ENCODE results near the gene EMC7. TPM values are rescaled to one million over a fixed set of nuclear protein-coding genes. Genes with fewer than 3 reads are reported as not detected.
"Not testable (repeated sequence)": the region's sequence is repeated elsewhere in the genome, so short reads cannot be mapped to it uniquely, and the experiment has no call there.

Gene EMC7
- total RNA-seq, 1 experiment from 2014 or later = 39.3 TPM

DNA sequence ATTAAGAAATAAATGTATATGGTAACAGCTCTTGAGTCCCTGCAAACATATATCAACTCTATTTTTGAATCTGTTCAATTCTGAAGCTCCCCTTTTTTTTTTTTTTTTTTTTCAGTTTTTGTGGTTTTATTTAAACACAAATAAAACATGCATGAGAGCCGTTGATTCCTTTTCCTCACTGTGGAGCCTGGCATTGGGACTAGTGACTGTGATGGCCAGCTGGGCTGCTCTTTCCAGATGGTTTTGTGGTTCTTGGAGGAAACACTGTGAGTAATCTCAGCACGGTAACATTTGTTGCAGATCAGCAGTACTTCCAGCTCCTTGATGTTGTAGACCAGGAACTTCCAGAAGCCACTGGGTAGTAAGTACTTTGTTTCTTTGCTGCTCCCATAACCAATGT, 15.9 kb downstream of the EMC7 start:
- DNase-seq (ENCODE audit: low read depth) = peak; percentile 91

DNA sequence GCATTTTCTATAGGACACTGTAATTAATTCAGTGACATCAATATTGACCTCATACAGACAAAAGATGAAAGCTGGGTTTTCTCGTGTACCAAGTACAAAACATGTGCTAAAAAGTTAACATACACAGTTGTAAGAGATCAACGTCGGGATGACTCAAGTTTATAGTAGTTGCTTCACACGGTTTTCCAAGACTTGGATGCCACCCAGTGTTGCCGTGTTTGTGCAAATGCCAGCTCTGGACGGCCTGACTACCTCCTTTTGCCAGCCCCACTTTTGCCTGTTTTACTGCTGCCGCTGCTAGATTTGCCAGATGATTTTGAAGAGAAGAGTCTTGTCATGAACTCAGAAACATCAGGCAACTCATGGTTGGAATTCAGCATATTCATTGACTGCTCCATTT, 17.6 kb downstream of the EMC7 start:
- DNase-seq (ENCODE audit: low read depth) = peak; percentile 81

DNA sequence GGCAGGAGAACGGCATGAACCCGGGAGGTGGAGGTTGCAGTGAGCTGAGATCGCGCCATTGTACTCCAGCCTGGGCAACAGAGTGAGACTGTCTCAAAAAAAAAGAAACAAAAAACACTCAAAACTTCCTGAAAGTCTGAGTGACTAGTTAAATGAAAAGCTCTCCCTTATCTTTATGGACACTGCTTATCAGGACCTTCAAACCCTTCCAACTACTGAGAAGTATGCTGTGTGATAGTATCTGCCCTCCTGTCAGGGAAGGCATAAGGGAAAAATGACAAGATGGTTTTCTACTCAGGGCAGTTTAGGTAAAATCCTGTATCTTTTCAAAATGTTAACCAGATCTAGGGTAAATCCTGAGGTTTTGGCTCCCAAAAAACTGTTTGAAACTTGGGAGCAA, 21.8 kb downstream of the EMC7 start:
- no peak for DNase-seq (ENCODE audit: low read depth)

DNA sequence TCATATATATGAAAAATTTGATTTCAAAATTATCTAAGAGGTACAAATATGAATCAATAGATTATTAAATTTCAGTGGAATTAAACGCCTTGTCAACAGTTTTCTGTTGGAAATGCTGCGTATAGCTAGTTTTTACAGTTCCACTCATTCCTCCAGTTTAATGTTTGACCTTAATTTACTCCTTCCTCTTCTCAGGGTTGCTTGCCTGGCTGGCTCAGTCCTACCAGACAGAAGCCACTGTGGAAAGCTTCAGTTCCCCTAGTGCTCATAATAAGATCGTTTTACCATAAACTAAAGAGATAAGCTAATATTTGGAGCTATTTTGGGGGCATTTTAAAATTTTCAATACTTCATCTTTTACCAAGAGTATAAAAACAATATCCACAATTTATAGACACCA, 22.8 kb downstream of the EMC7 start:
- DNase-seq (ENCODE audit: low read depth) = no peak

DNA sequence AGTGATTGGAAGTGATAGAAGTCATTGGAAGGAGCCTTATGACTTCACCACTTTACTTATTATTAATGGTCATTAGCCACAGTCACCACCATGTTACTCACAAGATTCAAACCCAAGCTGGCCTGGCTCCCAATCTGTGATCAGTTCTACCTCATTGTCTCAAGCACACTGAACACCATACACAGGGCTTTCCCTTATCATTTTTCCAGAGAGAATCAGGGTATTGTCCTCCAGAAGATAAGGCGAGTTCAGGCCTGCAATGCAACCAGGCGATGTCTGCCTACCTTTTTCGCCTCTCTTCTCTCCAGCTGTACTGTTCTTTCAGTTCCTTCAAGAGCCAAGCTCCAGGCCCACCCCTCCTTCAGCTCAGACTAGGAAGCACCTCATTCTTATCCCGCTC, 24.9 kb downstream of the EMC7 start:
- DNase-seq (ENCODE audit: low read depth) = no peak

DNA sequence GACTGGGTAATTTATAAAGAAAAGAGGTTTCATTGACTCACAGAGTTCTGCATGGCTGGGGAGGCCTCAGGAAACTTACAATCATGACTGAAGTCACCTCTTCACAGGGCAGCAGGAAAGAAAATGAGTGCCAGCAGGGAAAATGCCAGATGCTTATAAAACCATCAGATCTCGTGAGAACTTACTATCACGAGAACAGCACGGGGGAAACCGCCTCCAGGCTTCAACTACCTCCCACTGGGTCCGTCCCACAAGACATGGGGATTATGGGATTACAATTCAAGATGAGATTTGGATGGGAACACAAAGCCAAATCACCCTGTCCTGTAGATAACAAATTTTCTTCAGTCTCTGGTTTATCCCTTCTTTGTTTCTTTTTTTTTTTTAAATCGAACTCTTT, 31.7 kb downstream of the EMC7 start:
- DNase-seq (ENCODE audit: low read depth) = no peak

DNA sequence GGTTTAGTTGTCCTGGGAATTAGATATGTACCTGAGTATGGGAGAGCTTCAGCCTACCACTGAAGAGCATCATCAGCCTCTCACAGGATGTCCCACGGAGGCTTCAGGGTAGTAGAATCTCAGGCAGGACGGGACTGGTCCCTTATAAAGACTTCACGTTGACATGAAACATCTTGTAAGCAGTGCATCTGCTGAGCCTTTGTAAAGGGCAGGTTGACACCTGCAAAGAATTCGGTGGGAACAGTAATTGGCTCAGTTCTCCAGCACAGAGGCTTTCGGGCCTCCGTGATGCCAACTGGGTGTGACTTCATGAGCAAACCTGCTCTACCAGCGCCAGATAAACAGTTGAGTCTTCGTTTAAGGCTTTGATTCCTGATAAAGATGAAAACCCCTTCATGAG, 35.7 kb downstream of the EMC7 start:
- no peak for DNase-seq (ENCODE audit: low read depth)

DNA sequence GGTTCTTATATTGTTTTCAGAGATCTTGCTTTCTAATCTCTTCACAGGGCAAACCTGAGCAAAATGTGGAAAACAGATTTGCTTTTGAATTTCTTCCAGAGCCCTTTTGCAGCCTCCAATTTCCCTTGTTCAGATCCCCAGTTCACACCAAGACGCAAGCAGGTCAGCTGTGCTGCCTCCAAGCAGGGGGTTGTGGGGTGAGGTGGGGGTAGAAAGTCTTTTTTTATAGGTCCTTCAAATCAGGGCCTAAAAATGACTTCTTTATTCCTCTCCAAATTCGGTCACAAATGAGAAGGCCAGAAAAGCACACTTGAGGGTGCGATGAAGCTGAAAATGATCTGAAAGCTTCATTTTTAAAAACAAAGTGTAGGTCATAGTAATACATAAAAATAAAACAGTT, 36.4 kb downstream of the EMC7 start:
- DNase-seq (ENCODE audit: low read depth) = no peak

DNA sequence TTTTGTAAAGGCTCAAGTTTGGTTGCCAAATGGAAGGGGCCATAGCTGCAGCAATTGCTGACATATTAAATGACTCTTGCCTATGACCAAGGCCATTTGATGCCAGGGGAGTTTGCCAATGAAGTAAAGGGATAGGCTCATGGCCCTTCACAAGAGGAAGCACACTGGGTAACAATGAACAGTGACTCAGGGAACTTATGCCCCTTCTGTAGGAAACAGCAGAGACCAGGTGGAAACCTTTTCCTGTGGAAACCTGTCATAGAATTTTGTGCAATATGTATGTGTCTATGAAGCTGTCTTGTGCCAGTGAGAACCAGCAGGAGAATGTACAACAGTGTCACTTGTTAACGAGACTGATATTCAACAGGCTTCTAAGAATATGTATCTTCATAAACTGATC, 37.2 kb downstream of the EMC7 start:
- no peak for DNase-seq (ENCODE audit: low read depth)

DNA sequence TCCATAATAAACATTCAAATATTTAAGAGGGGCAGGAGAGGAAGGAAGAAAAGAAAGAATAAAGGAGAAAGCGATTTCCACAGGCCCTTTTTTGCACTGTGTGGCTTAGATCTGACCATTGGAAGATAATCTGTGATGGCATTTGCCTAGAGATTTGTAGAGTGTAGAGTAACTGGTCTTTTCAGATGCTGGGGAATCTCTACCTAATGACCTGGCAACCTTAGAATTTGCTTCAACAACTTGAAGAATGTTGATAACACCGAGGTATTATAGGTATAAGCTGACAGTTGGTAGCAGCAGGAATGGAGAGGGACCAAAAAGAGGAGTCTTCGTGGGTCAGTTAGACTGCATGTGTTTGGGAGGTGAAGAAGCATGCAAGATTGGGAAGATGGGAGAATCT, 41.7 kb downstream of the EMC7 start:
- no peak for DNase-seq (ENCODE audit: low read depth)

DNA sequence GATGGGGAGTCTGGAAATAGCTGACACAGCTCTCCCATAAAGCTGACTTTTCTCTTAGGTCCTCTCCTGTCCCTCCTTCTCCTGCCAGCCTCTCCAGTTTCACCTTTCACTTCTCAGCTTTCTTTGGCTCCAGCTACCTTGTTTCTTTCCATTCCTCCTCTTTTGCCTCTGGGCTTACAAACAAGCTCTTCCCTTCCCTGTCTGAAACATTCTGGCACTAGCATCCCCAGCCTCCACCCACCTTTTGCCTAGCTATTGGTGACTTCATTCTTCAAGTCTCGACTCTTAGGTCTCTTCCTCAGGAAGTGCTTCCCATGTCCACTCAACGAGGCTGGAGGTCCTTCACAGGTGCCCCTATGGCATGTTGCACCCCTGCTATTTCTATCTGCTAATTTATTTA, 42.2 kb downstream of the EMC7 start:
- DNase-seq (ENCODE audit: low read depth) = no peak

DNA sequence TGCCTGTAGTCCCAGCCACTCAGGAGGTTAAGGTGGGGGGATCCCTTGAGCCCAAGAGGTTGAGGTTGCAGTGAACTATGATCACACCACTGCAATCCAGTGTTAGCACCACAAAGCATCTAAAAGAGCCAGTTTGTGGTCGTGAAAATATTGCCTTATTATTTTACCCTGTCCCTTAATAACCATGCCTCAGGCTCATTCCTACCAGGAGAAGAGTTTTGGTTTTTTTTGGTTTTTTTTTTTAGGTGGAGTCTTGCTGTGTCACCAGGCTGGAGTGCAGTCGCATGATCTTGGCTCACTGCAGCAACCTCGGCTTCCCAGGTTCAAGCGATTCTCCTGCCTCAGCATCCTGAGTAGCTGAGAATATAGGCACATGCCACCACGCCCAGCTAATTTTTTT, 44.8 kb downstream of the EMC7 start:
- DNase-seq (ENCODE audit: low read depth) = no peak

DNA sequence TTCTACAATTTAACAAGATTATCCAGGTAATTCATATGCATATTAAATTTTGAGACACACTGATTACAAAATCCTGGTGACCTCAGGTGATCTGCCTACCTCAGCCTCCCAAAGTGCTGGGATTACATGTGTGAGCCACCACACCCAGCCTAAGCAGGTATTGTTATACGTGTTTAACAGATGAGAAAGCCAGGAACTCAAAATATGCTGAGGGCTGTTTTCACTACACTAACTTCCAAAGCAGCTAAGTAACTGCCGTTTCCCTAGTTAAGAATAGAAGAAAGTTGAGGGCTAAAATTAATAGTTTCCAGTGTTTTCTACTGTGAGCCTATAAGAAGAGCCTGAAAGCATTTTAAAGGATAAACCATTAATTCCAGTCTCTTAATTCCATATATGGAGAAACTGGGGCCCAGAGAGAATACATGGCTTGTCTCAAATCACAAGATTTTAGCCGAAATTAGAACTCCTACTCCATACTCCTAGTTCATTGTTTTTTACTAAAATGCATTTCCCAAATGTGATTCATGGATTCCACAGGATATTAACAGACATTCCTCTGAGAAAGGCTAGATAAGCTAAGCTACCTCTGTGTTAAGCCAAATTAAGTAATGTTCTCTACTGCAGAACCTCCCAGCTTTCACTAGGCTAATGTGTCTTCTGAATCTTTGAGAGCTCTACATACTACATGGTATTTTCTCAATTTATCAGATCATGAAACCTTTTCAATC, 45.6 kb downstream of the EMC7 start:
- DNase-seq (ENCODE audit: low read depth) = peak; percentile 74

DNA sequence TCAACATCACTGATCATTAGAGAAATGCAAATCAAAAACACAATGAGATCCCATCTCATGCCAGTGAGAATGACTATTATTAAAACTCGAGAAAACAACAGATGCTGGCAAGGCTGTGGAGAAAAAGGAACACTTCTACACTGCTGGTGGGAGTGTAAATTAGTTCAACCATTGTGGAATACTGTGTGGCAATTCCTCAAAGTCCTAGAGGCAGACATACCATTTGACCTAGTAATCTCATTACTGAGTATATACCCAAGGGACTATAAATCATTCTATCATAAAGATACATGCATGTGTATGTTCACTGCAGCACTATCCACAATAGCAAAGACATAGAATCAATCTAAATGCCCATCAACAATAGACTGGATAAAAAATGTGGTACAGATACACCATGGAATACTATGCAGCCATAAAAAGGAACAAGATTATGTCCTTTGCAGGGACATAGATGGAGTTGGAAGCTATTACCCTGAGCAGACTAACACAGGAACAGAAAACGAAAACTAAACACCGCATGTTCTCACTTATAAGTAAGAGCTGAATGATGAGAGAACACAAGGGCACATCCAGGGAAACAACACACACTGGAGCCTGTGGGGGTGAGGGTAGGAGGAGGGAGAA, 47.5 kb downstream of the EMC7 start:
- DNase-seq (ENCODE audit: low read depth) = no peak

DNA sequence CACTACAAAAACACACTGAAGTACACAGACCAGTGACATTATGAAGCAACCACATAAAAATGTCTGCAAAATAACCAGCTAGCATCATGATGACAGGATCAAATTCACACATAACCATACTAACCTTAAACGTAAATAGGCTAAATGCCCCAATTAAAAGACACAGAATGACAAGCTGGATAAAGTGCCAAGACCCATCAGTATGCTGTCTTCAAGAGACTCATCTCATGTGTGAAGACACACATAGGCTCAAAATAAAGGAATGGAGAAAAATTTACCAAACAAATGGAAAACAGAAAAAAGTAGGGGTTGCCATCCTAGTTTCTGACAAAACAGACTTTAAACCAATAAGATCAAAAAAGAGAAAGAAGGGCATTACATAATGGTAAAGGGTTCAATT, 51.3 kb downstream of the EMC7 start:
- not testable (repeated sequence) for DNase-seq (ENCODE audit: low read depth)

DNA sequence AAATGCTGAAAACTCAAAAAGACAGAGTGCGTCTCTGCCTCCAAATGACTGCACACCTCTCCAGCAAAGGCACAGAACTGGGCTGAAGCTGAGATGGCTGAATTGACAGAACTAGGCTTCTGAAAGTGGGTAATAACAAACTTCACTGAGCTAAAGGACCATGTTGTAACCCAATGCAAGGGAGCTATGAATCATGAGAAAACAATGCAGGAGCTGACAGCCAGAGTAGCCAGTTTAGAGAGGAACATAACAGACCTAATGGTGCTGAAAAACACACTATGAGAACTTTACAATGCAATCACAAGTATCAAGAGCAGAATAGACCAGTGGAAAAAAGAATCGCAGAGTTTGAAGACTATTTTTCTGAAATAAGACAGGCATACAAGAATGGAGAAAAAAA, 52.5 kb downstream of the EMC7 start:
- DNase-seq (ENCODE audit: low read depth) = peak; percentile 90

DNA sequence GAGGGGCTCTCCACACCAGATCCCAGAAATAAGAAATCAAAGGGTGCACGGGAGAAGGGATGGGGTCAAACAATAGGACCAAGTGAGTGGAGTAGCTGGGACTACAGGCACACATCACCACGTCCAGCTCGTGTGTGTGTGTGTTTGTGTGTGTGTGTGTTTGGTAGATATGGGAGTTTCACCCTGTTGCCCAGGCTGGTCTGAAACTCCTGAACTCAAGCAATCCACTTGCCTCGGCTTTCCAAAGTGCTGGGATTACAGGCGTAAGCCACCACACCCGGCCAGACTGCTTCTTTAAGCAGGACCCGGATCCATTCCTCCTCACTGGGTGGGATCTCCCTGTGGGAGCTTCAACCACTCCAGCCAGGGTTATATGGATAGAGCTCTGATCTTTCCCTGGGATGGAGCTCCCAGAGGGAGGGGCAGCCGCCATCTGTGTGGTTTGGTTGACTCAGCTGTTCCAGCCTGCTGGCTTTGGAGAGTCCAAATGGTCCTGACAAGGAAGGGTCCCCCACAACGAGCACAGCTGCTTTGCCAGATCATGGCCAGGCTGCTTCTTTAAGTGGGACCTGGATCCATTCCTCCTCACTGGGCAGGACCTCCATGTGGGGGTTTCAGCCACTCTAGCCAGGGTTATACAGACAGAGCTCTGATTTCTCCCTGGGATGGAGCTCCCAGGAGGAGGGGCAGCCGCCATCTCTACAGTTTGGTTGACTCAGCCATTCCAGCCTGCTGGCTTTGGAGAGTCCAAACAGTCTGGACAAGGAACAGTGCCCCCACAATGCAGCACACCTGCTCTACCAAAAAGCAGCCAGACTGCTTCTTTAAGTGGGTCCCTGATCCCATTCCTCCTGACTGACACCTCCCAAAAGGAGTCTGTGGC, 53.5 kb downstream of the EMC7 start:
- peak; percentile 95 for DNase-seq (ENCODE audit: low read depth)

DNA sequence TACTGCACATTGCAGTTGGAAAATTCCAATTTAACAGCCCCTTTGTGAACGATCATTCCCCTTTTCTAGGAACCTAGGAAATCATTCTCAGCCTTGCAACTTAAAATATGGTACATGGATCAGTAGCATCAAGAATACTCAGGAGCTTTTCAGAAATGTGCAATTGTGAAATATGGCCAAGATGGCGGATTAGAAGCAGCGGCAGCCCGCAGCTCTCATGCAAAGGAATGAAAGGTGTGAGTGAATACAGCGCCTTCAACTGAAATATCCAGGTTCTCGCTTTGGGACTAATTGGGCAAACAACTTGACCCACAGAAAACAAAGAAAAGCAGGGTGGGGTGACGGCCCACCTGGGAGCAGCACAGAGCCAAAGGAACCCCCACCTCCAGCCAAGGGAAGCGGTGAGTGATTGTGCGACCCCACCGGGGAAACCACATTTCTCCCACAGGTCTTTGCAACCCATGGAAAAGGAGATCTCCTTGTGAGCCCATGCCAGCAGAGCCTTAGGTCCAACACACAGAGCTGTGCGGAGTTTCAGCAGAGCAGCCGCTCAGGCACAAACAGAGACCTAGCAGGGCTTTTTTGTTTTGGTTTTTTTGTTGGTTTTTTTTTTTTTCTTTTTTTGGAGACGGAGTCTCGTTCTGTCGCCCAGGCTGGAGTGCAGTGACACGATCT, 55.1 kb downstream of the EMC7 start:
- no peak for DNase-seq (ENCODE audit: low read depth)

DNA sequence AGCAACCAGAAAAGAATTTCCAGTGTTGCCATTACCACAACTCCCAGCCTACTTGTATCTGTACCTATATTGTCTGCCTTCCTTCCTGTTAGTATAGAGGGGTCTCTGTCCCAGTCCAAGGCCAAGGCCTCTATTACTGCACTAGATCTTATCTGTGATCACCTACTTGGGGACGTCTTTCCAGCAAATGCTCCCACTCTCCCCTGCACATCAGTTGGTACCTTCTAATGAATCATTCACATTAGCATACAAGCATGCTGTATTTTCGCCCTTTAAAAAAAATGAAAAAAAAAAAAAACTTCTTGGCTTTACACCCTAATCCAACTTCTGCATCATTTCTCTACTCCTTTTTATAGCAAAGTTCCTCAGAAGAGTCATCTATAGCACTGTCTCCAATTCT, 57.8 kb downstream of the EMC7 start:
- no peak for DNase-seq (ENCODE audit: low read depth)

DNA sequence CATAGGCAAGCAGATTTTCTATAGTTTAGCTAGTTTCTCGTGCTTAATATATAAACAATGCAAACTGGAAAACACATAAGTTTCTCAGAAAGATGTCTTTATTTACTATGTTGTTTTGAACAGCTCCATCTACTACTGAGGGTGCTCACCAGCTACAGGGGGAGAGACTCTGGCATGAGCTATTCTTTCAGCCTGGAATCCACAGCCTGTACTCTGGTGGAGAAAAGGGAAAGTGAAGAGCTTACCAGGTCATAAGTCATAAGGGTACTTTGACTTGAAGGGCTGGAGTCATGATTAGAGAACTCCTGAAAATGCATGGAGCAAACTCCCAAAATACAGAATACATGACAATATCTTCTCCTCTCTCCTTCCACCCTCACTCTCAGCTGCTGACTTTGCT, 58.3 kb downstream of the EMC7 start:
- no peak for DNase-seq (ENCODE audit: low read depth)

DNA sequence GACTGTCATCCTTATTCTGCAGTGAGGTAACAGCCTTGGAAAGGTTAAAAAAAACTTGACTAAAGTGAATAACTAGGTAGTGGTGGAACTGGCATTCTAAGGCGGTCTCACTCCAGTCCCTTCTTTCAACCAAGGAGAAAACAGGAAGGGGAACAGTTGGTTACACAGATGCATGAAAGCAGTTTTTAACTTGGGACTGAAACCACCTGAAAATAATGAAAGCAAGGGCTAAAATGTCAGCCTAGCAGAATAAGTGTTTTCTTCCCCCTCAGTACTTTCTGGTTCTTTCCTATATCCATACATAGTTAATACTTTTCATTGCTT, 61.9 kb downstream of the EMC7 start:
- DNase-seq (ENCODE audit: low read depth) = no peak
